Prostate gland (tissue), 2 donors: Measurements from ENCODE around the gene WWP2. TPM values are rescaled to one million over a fixed set of nuclear protein-coding genes. Genes with fewer than 3 reads are reported as not detected.

ENCODE experiments used
- DNase-seq: peaks from one replicate; pipeline ENCODE4 v3.0.0-alpha.2; 2019; ENCODE audit warnings: low spot score
- H3K27ac ChIP-seq, 2 donors: fragments of 200-600 bp; sonication (generic); 2 replicates each; pipeline ENCODE4 v1.5.1; 2017 to 2019
- H3K27me3 ChIP-seq: fragments of 200-600 bp; sonication (generic); replicated peaks from 2 replicates; pipeline ENCODE4 v1.5.1; 2019; ENCODE audit not compliant: insufficient read depth
- H3K36me3 ChIP-seq, 2 donors: fragments of 200-600 bp; sonication (generic); 1 replicate in 1 of 2; 2 replicates in 1 of 2; pipeline versions ENCODE4 v1.5.1 to v1.8.1; 2017 to 2019
- H3K4me1 ChIP-seq: fragments of 200-600 bp; sonication (generic); replicated peaks from 2 replicates; pipeline ENCODE4 v1.5.1; 2019
- H3K4me3 ChIP-seq, 2 donors: fragments of 200-600 bp; sonication (generic); 2 replicates each; pipeline ENCODE4 v1.5.1; 2017 to 2019
- H3K9me3 ChIP-seq: fragments of 200-600 bp; sonication (generic); 2 replicates; pipeline ENCODE4 v1.5.1; 2017
- CTCF ChIP-seq, 4 experiments: fragments of 200-600 bp in 2 of 4; fragments of 450-650 bp in 2 of 4; sonication (generic) in 2 of 4; IDR thresholded peaks; 1 replicate in 3 of 4; 2 replicates in 1 of 4; pipeline ENCODE4 v1.5.1; 2016 to 2019; ENCODE audit warnings: antibody characterized with exemption in 4 of 4, mild to moderate bottlenecking in 2 of 4, moderate library complexity in 2 of 4
- POLR2A ChIP-seq: fragments of 450-650 bp; IDR thresholded peaks from one replicate; pipeline ENCODE4 v1.6.1; 2016; ENCODE audit warnings: antibody characterized with exemption, mild to moderate bottlenecking
- POLR2AphosphoS5 ChIP-seq: sonication (generic); formaldehyde crosslinking; IDR thresholded peaks from one replicate; pipeline ENCODE4 v1.6.1; 2017; ENCODE audit warnings: antibody characterized with exemption
- WGBS: methylation state at CpG from one replicate; pipeline ENCODE4 v1.1.5; 2018; 5-methylcytosine and 5-hydroxymethylcytosine counted together
- intact Hi-C: fragments of 100-400 bp; cut with DNase I; formaldehyde crosslinking; loops from one replicate; pipeline ENCODE4 v1.14.2; 2022
- total RNA-seq, 2 donors: library from RNA; depleted of rRNA; stranded (reverse); fragments of >200 nt; gene quantifications; one replicate each; pipeline ENCODE4 v1.1.0, GENCODE V29; 2016

WWP2 gene
- total RNA-seq, 2 donors from 2014 or later, result 30.9 to 66.3 TPM

DNA sequence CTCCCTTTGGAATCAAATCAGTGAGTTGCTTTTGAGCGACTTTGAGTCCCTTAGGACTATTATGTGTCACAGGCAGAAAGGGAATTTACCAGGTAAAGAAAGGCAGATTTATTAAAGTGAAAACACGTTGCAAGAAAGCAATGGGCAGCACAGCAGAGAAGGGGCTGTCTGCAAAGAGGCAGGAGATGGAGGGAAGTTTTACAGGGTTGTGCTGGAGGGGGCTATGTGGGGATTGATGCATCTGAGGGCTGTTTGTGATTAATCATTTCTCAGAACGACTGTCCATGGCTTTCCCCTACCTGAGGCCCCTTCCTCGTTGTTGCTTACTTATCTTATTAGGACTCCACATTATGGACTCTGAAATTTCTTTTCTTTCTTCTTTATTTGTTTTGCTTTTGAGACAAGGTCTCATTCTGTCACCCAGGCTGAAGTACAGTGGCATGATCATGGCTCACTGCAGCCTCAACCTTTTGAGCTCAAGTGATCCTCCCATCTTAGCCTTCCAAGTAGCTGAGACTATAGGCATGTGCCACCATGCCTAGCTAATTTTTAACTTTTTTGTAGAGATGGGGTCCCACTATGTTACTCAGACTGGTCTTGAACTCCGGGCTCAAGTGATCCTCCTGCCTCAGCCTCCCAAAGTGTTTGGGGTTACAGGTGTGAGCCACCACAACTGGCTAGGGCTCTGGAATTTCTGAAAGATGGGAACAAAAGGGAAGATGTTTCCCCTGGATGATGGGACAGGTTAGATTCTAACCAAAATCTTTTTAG lies 5.5 kb downstream of the WWP2 start:
- Histone ChIP-seq H3K27me3 (no peaks in the 10 kb centered on the region), H3K9me3 (no peaks in the 10 kb centered on the region), H3K36me3 (no peaks in the 10 kb centered on the region), H3K27ac (no peak overlapping the region), H3K4me3 (no peak overlapping the region), H3K4me1 (no peaks in the 10 kb centered on the region)
- WGBS, result 77% methylated on average over 5 of the region's 5 CpGs
- DNase-seq, result no peak
- intact Hi-C loops, result no loop called here
- TF ChIP-seq CTCF (IDR thresholded peaks at IDR 0.05) (no peak), POLR2AphosphoS5 (no peak), POLR2A (no peak)

DNA sequence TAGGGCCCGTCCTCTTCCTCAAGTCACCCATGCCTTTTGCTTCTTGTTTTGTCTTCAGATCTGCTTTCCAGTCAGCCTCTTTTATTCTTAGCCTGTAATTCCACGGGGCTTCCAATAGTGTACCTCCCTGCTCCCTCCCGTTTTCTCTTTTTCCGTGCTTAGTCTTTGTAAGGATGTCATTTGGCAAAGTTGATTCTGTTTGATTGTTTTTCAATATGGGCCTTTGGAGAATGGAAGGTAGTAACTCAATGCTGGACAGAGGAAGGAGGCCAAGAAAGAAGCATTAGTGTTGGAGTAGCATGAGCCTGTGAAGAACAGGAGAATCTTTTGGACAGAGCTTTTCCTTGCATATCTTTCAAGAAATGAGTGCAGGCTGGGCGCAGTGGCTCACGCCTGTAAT lies 6.5 kb downstream of the WWP2 start:
- Histone ChIP-seq H3K36me3 (no peaks in the 10 kb centered on the region), H3K9me3 (no peaks in the 10 kb centered on the region), H3K4me3 (no peak overlapping the region), H3K4me1 (no peaks in the 10 kb centered on the region), H3K27me3 (no peaks in the 10 kb centered on the region), H3K27ac (no peak overlapping the region)
- TF ChIP-seq POLR2A, result no peak
- TF ChIP-seq POLR2AphosphoS5, result no peak
- no peak for TF ChIP-seq CTCF (IDR thresholded peaks at IDR 0.05)
- DNase-seq, result no peak
- WGBS, result 90% methylated on average over 6 of the region's 6 CpGs
- intact Hi-C loops, result no loop called here

DNA sequence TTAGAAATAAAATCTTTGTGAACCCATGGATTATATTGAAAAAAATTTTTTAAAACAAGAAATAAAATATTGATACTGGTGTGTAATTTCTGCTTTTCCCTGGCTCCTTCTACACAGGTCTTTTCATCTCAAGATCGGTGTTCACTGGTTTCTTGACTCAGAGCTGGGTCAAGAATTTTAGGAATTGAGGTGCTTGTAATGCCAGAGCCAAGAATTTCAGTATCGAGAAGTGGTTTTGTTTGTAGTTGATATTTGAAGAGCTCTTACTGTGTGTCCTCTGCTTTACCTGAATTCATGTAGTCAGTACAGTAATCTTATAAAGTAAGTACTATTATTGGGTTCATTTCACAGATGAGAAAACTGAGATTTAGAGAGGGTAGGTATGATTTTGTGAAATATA lies 7.3 kb downstream of the WWP2 start:
- Histone ChIP-seq H3K4me3 (no peak overlapping the region), H3K27ac (no peak overlapping the region), H3K36me3 (no peaks in the 10 kb centered on the region), H3K27me3 (no peaks in the 10 kb centered on the region), H3K4me1 (no peaks in the 10 kb centered on the region), H3K9me3 (no peaks in the 10 kb centered on the region)
- TF ChIP-seq CTCF (IDR thresholded peaks at IDR 0.05) (no peak), POLR2AphosphoS5 (no peak), POLR2A (no peak)
- 56% methylated on average over 2 of the region's 2 CpGs for WGBS
- no peak for DNase-seq
- intact Hi-C loops, result no loop called here

- no peaks in the 10 kb centered on the region for H3K9me3 ChIP-seq
- H3K4me3 ChIP-seq, result no peak overlapping the region
- 82% methylated on average over 2 of the region's 2 CpGs for WGBS
- H3K4me1 ChIP-seq, result no peaks in the 10 kb centered on the region
- DNase-seq, result no peak
- H3K27me3 ChIP-seq, result no peaks in the 10 kb centered on the region
- no peak overlapping the region for H3K27ac ChIP-seq
- intact Hi-C loops, result no loop called here
- TF ChIP-seq POLR2A, result no peak
- TF ChIP-seq CTCF (IDR thresholded peaks at IDR 0.05), result no peak
- no peak for TF ChIP-seq POLR2AphosphoS5
- H3K36me3 ChIP-seq, result no peaks in the 10 kb centered on the region
These were observed 9.5 kb downstream of the WWP2 start for GRCh38 chr16:69771651-69771967.

- no peak overlapping the region for H3K4me3 ChIP-seq
- intact Hi-C loops, result no loop called here
- no peaks in the 10 kb centered on the region for H3K4me1 ChIP-seq
- no peaks in the 10 kb centered on the region for H3K9me3 ChIP-seq
- no peak for TF ChIP-seq POLR2A
- no peak for TF ChIP-seq CTCF (IDR thresholded peaks at IDR 0.05)
- no peak for TF ChIP-seq POLR2AphosphoS5
- no peak for DNase-seq
- H3K27me3 ChIP-seq, result no peaks in the 10 kb centered on the region
- 75% methylated on average over 6 of the region's 6 CpGs for WGBS
- no peaks in the 10 kb centered on the region for H3K36me3 ChIP-seq
- H3K27ac ChIP-seq, result no peak overlapping the region
These were observed 11.3 kb downstream of the WWP2 start for GRCh38 chr16:69773260-69773947.
